ENCODE results near the gene PDAP1.
"Not testable (repeated sequence)": the region's sequence is repeated elsewhere in the genome, so short reads cannot be mapped to it uniquely, and the experiment has no call there.

Gene PDAP1

GRCh38 chr7:99380823-99381663 is 27.4 kb downstream of the PDAP1 start:
- no peak overlapping the region for H3K4me3 ChIP-seq
- H3K9ac ChIP-seq (ENCODE audit: insufficient read length): no peak overlapping the region
- no peak for TF ChIP-seq FOXP2 (optimal IDR thresholded peaks at IDR 0.05; ENCODE audit: control extremely low read depth, extremely low read length, insufficient read depth)
- no peak for TF ChIP-seq POLR2AphosphoS5 (IDR thresholded peaks at IDR 0.05; ENCODE audit: borderline replicate concordance, low read depth, low read length)
- no peak for TF ChIP-seq EZH2 (IDR thresholded peaks at IDR 0.05)
- H3K36me3 ChIP-seq (ENCODE audit: insufficient read depth, low read length): no peaks in the 10 kb centered on the region
- no peak overlapping the region for H3K27ac ChIP-seq
- DNase-seq (ENCODE audit: low read depth, low spot score): no peak
- no peaks in the 10 kb centered on the region for H3K9me3 ChIP-seq (ENCODE audit: low read depth, low read length)

DNA sequence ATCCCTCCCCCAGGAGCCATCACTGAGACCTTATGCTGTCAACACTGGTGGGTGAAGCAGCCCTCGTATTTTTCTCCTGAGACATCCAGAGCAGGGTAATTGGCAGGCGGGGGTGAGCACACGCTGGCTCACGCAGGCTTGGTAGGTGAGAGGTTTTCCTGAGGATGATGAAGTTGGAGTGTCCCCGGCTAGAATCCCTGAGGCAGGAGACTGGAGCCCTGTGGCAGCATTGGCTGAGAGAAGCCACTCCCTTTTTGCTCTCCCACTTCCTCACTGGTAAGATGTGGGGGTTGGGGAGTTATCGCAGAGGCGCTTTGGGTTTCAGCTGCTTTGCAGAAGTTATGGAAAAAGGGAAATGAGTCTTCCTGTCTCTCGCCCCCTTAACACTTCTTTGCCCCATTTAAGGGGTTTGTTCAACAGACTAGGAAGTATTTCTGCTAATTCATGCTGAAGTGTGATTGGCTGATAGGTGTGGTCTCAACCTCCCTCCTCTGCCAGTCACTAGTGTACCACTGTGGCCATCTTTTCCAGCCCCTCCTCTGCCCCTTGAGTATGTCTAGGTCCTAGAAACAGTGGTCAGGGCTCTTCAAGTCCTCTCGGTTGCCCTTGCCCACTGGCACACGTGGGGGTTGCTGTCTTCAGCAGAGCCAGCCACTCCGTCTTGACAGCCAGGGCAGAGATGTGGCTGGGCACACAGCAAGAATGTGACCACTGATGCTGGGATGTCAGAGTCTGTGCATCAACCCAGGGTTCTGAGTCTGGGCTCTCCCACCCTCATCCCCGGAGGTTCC is 28.2 kb downstream of the PDAP1 start:
- Histone ChIP-seq H3K27ac (peak overlapping the region; percentile 71), H3K4me3 (peak overlapping the region; percentile 39), H3K36me3 (ENCODE audit: insufficient read depth, low read length) (no peaks in the 10 kb centered on the region), H3K9ac (ENCODE audit: insufficient read length) (no peak overlapping the region), H3K9me3 (ENCODE audit: low read depth, low read length) (no peaks in the 10 kb centered on the region)
- TF ChIP-seq EZH2 (IDR thresholded peaks at IDR 0.05): no peak
- no peak for TF ChIP-seq FOXP2 (optimal IDR thresholded peaks at IDR 0.05; ENCODE audit: control extremely low read depth, extremely low read length, insufficient read depth)
- no peak for TF ChIP-seq POLR2AphosphoS5 (IDR thresholded peaks at IDR 0.05; ENCODE audit: borderline replicate concordance, low read depth, low read length)
- no peak for DNase-seq (ENCODE audit: low read depth, low spot score)

DNA sequence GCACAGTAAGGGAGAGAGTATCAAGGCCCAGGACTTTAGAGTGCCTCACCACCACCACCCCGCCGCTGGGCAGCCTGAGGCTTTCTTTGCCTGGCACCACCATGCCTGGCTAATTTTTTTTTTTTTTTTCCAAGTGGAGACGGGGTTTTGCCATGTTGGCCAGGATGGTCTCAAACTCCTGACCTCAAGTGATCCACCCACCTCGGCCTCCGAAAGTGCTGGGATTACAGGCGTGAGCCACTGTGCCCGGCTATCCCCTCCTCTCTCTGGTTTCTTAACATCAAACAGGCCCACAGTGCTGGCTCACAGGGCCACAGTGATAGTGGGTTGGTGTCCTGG is 28.7 kb downstream of the PDAP1 start:
- H3K9me3 ChIP-seq (ENCODE audit: low read depth, low read length); H3K9ac ChIP-seq (ENCODE audit: insufficient read length); DNase-seq (ENCODE audit: low read depth, low spot score); H3K36me3 ChIP-seq (ENCODE audit: insufficient read depth, low read length): not testable (repeated sequence)
- Histone ChIP-seq H3K4me3 (peak overlapping the region; percentile 39), H3K27ac (peak overlapping the region; percentile 77)

DNA sequence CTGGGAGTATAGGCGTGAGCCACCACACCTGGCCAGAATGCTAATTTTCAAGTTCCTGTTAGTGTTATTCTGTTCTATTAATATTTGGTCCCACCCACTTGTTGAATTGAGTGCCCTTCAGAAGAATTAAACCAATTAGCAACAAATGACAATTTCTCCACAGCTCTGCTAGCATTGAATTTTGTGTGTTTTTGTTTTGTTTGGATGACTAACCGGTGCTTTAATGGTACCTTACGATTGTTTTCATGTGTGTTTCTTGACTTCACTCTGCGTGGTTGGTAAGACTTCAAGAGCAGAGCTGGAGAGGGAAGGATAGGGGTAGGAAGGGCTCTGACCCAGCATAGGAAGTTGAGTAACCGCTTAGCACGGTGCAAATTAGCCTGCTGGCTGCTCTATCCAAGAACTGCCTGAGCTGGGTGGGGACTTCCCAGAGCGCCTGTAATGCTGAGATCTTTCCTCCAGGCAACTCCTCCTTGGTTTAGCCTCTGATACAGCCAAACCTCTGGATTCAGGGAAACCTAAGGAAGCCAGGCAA is 29.3 kb downstream of the PDAP1 start:
- H3K27ac ChIP-seq: peak overlapping the region; percentile 77
- H3K9ac ChIP-seq (ENCODE audit: insufficient read length): no peak overlapping the region
- TF ChIP-seq EZH2 (IDR thresholded peaks at IDR 0.05) (no peak), POLR2AphosphoS5 (IDR thresholded peaks at IDR 0.05; ENCODE audit: borderline replicate concordance, low read depth, low read length) (no peak), FOXP2 (optimal IDR thresholded peaks at IDR 0.05; ENCODE audit: control extremely low read depth, extremely low read length, insufficient read depth) (no peak)
- H3K9me3 ChIP-seq (ENCODE audit: low read depth, low read length): no peaks in the 10 kb centered on the region
- no peaks in the 10 kb centered on the region for H3K36me3 ChIP-seq (ENCODE audit: insufficient read depth, low read length)
- DNase-seq (ENCODE audit: low read depth, low spot score): no peak
- H3K4me3 ChIP-seq: no peak overlapping the region

GRCh38 chr7:99375070-99375807 is 33.2 kb downstream of the PDAP1 start:
- TF ChIP-seq EZH2 (IDR thresholded peaks at IDR 0.05) (no peak), FOXP2 (optimal IDR thresholded peaks at IDR 0.05; ENCODE audit: control extremely low read depth, extremely low read length, insufficient read depth) (no peak), POLR2AphosphoS5 (IDR thresholded peaks at IDR 0.05; ENCODE audit: borderline replicate concordance, low read depth, low read length) (peak; percentile 20; the same call in 1 of the 2 replicates)
- H3K9ac ChIP-seq (ENCODE audit: insufficient read length): peak overlapping the region; percentile 59
- peak overlapping the region; percentile 86 for H3K4me3 ChIP-seq
- no peaks in the 10 kb centered on the region for H3K9me3 ChIP-seq (ENCODE audit: low read depth, low read length)
- DNase-seq (ENCODE audit: low read depth, low spot score): no peak
- no peak overlapping the region for H3K27ac ChIP-seq
- no peaks in the 10 kb centered on the region for H3K36me3 ChIP-seq (ENCODE audit: insufficient read depth, low read length)

GRCh38 chr7:99374111-99375064 is 34.0 kb downstream of the PDAP1 start, which contains the start of gene ARPC1B:
TSS of gene ARPC1B (plus strand) at chr7:99374730. CDS start at chr7:99385715, 10,985 bp downstream.
- TF ChIP-seq POLR2AphosphoS5 (IDR thresholded peaks at IDR 0.05; ENCODE audit: borderline replicate concordance, low read depth, low read length) (peak; percentile 59; the same call in 1 of the 2 replicates), EZH2 (IDR thresholded peaks at IDR 0.05) (no peak)
- H3K4me3 ChIP-seq: peak within 1 kb of the TSS; percentile 86
- no peak for DNase-seq (ENCODE audit: low read depth, low spot score)
- H3K9me3 ChIP-seq (ENCODE audit: low read depth, low read length): no peaks in the 10 kb centered on the region
- H3K36me3 ChIP-seq (ENCODE audit: insufficient read depth, low read length): no peaks in the 10 kb centered on the region
- H3K9ac ChIP-seq (ENCODE audit: insufficient read length): peak within 1 kb of the TSS; percentile 59
- no peak within 1 kb of the TSS for H3K27ac ChIP-seq
